H1 (cell line): ENCODE results near the gene CCDC148. TPM values are rescaled to one million over a fixed set of nuclear protein-coding genes. Genes with fewer than 3 reads are reported as not detected.

Experiments
- CTCF ChIA-PET: fragments of 300-600 bp; sonication (Branson Sonifier 250); formaldehyde crosslinking; loops from one replicate; lab custom pipeline; 2021; ENCODE audit not compliant: partially characterized antibody; lab: Charles Lee
- POLR2A ChIA-PET: fragments of 300-600 bp; sonication (Branson Sonifier 250); formaldehyde crosslinking; loops from one replicate; lab custom pipeline; 2021; ENCODE audit warnings: inconsistent platforms; ENCODE audit not compliant: partially characterized antibody; lab: Charles Lee
- DNase-seq, 2 experiments: peaks; one replicate each; pipeline versions ENCODE4 v3.0.0 to v3.0.0-alpha.2; 2010 to 2022; ENCODE audit warnings: low spot score in 2 of 2, low read depth in 1 of 2, mixed read lengths in 1 of 2
- FAIRE-seq: peaks from 2 replicates; lab custom pipeline; 2011; peaks lifted over from hg19 to GRCh38; lab: Jason Lieb, UNC
- H2AFZ ChIP-seq: 2 replicates; pipeline ENCODE4 v1.8.1; 2012; ENCODE audit warnings: low read length, inconsistent platforms
- H2AK5ac ChIP-seq: 2 replicates; pipeline ENCODE4 v1.6.1; 2013; ENCODE audit warnings: low read depth, low read length
- H2BK120ac ChIP-seq: replicated peaks from 2 replicates; pipeline ENCODE3; 2013; ENCODE audit warnings: low read depth, low read length, inconsistent platforms
- H2BK12ac ChIP-seq: 2 replicates; pipeline ENCODE4 v1.6.1; 2013; ENCODE audit warnings: low read depth, low read length
- H2BK15ac ChIP-seq: 2 replicates; pipeline ENCODE4 v1.6.1; 2013; ENCODE audit warnings: low read length
- H2BK20ac ChIP-seq: 2 replicates; pipeline ENCODE4 v1.6.1; 2013; ENCODE audit warnings: low read length
- H2BK5ac ChIP-seq: 2 replicates; pipeline ENCODE4 v1.6.1; 2013; ENCODE audit warnings: low read depth, low read length
- H3K14ac ChIP-seq: 2 replicates; pipeline ENCODE4 v1.6.1; 2013; ENCODE audit warnings: inconsistent platforms; ENCODE audit not compliant: insufficient read length
- H3K18ac ChIP-seq: 2 replicates; pipeline ENCODE4 v1.6.1; 2013; ENCODE audit warnings: low read length; ENCODE audit errors: extremely low read depth
- H3K23ac ChIP-seq: 2 replicates; pipeline ENCODE4 v1.6.1; 2013; ENCODE audit warnings: inconsistent platforms; ENCODE audit not compliant: insufficient read length
- H3K23me2 ChIP-seq: 2 replicates; pipeline ENCODE4 v1.6.1; 2013; ENCODE audit warnings: low read depth, low read length
- H3K27ac ChIP-seq: 2 replicates; pipeline ENCODE4 v1.6.1; 2011; ENCODE audit warnings: low read depth, low read length, inconsistent platforms
- H3K27me3 ChIP-seq, 4 experiments: replicated peaks in 1 of 4; 1 replicate in 1 of 4; 2 replicates in 3 of 4; pipeline versions ENCODE4 v1.6.1 to v1.8.1; 2011 to 2013; ENCODE audit warnings: low read length in 3 of 4, mild to moderate bottlenecking in 3 of 4, inconsistent platforms in 2 of 4, mixed read lengths in 2 of 4, moderate library complexity in 1 of 4; ENCODE audit not compliant: control insufficient read depth in 3 of 4, insufficient read depth in 3 of 4; ENCODE audit errors: extremely low read depth in 1 of 4
- H3K36me3 ChIP-seq, 4 experiments: 2 replicates each; pipeline versions ENCODE4 v1.6.1 to v1.8.1; 2011 to 2013; ENCODE audit warnings: mild to moderate bottlenecking in 4 of 4, low read length in 3 of 4, moderate library complexity in 2 of 4, control low read depth in 1 of 4, inconsistent platforms in 1 of 4; ENCODE audit not compliant: insufficient read depth in 4 of 4, control insufficient read depth in 2 of 4
- H3K4ac ChIP-seq: replicated peaks from 2 replicates; pipeline ENCODE3; 2013; ENCODE audit warnings: low read length, low read depth, mixed read lengths, inconsistent platforms; ENCODE audit not compliant: insufficient read length
- H3K4me1 ChIP-seq, 4 experiments: replicated peaks in 1 of 4; 1 replicate in 1 of 4; 2 replicates in 3 of 4; pipeline versions ENCODE4 v1.6.1 to v1.8.1; 2011 to 2013; ENCODE audit warnings: low read length in 3 of 4, inconsistent platforms in 2 of 4, mixed read lengths in 1 of 4; ENCODE audit not compliant: insufficient read depth in 4 of 4, control insufficient read depth in 3 of 4
- H3K4me2 ChIP-seq, 2 experiments: 2 replicates each; pipeline versions ENCODE4 v1.6.1 to v1.8.1; 2011 to 2013; ENCODE audit warnings: low read depth in 2 of 2, low read length in 2 of 2, control low read depth in 1 of 2, inconsistent platforms in 1 of 2, mild to moderate bottlenecking in 1 of 2; ENCODE audit not compliant: insufficient read depth in 1 of 2
- H3K4me3 ChIP-seq, 4 experiments: fragments of 200-600, 300-600 bp in 1 of 4; sonication (generic), shearing (Covaris generic), sonication (Bioruptor Twin) in 1 of 4; 2 replicates each; pipeline versions ENCODE4 v1.5.1 to v1.8.1; 2011 to 2016; ENCODE audit warnings: low read length in 4 of 4, low read depth in 3 of 4, control low read depth in 2 of 4, inconsistent platforms in 2 of 4, mild to moderate bottlenecking in 2 of 4, mixed read lengths in 1 of 4, moderate library complexity in 1 of 4; ENCODE audit not compliant: insufficient read depth in 2 of 4; ENCODE audit errors: extremely low read depth in 1 of 4
- H3K56ac ChIP-seq: replicated peaks from 2 replicates; pipeline ENCODE3; 2013; ENCODE audit warnings: low read depth, mild to moderate bottlenecking, mixed read lengths, low read length, inconsistent platforms; ENCODE audit not compliant: insufficient read length
- H3K79me1 ChIP-seq: 2 replicates; pipeline ENCODE4 v1.6.1; 2013; ENCODE audit warnings: low read depth, low read length, control low read depth
- H3K79me2 ChIP-seq, 2 experiments: 2 replicates each; pipeline versions ENCODE4 v1.6.1 to v1.8.1; 2012 to 2013; ENCODE audit warnings: low read length in 2 of 2, mild to moderate bottlenecking in 2 of 2, inconsistent platforms in 1 of 2; ENCODE audit not compliant: insufficient read depth in 2 of 2, control insufficient read depth in 1 of 2
- H3K9ac ChIP-seq, 4 experiments: replicated peaks in 1 of 4; 1 replicate in 1 of 4; 2 replicates in 3 of 4; pipeline versions ENCODE4 v1.6.1 to v1.8.1; 2011 to 2013; ENCODE audit warnings: low read depth in 3 of 4, low read length in 3 of 4, control low read depth in 2 of 4, mild to moderate bottlenecking in 2 of 4, moderate library complexity in 2 of 4, inconsistent platforms in 1 of 4; ENCODE audit errors: extremely low read depth in 1 of 4
- H3K9me3 ChIP-seq, 2 experiments: 2 replicates each; pipeline versions ENCODE4 v1.6.1 to v1.8.1; 2012 to 2013; ENCODE audit warnings: mild to moderate bottlenecking in 2 of 2, moderate library complexity in 2 of 2, control low read depth in 1 of 2, inconsistent platforms in 1 of 2, low read depth in 1 of 2, low read length in 1 of 2, mixed read lengths in 1 of 2; ENCODE audit not compliant: insufficient read depth in 2 of 2
- H4K20me1 ChIP-seq, 2 experiments: replicated peaks in 1 of 2; 2 replicates each; pipeline versions ENCODE3 to v1.8.1; 2011 to 2013; ENCODE audit warnings: inconsistent platforms in 2 of 2, low read length in 2 of 2, mild to moderate bottlenecking in 1 of 2; ENCODE audit not compliant: insufficient read depth in 2 of 2, control insufficient read depth in 1 of 2
- H4K5ac ChIP-seq: 2 replicates; pipeline ENCODE4 v1.6.1; 2013; ENCODE audit warnings: low read length, low read depth, mixed read lengths, inconsistent platforms; ENCODE audit not compliant: insufficient read length
- H4K8ac ChIP-seq: 2 replicates; pipeline ENCODE4 v1.8.0; 2013; ENCODE audit warnings: mild to moderate bottlenecking, moderate library complexity, low read length, inconsistent platforms; ENCODE audit not compliant: insufficient read depth; ENCODE audit errors: extremely low read depth
- H4K91ac ChIP-seq: replicated peaks from 2 replicates; pipeline ENCODE3; 2013; ENCODE audit warnings: low read length, mixed read lengths, inconsistent platforms; ENCODE audit not compliant: insufficient read length
- CHD1 ChIP-seq: IDR thresholded peaks from 2 replicates; pipeline ENCODE4 v1.6.1; 2012; ENCODE audit warnings: low read depth, low read length, improper control_type of control experiment
- CTBP2 ChIP-seq: IDR thresholded peaks from 2 replicates; pipeline ENCODE4 v1.7.0; 2011; ENCODE audit warnings: borderline replicate concordance, mild to moderate bottlenecking, moderate library complexity, mixed read lengths, low read length; ENCODE audit not compliant: insufficient read depth, insufficient read length
- GTF2F1 ChIP-seq: IDR thresholded peaks from 2 replicates; pipeline ENCODE4 v1.6.1; 2012; ENCODE audit warnings: low read depth, low read length, improper control_type of control experiment, borderline replicate concordance
- MAFK ChIP-seq: IDR thresholded peaks from 2 replicates; pipeline ENCODE4 v1.6.1; 2012; ENCODE audit warnings: low read depth, mild to moderate bottlenecking, improper control_type of control experiment, low read length
- NANOG ChIP-seq: IDR thresholded peaks from 2 replicates; pipeline ENCODE4 v1.6.1; 2011; ENCODE audit warnings: low read length, low read depth, mild to moderate bottlenecking, inconsistent platforms; ENCODE audit not compliant: insufficient read depth, poor library complexity, severe bottlenecking
- PHF8 ChIP-seq: fragments of 200-600 bp; sonication (generic); conservative IDR thresholded peaks from 2 replicates; pipeline ENCODE4 v1.7.1; 2012; ENCODE audit warnings: low read depth, mild to moderate bottlenecking, inconsistent platforms, low read length, moderate library complexity
- POLR2A ChIP-seq, 2 experiments: IDR thresholded peaks; 1 replicate in 1 of 2; 2 replicates in 1 of 2; pipeline ENCODE4 v1.6.1; 2011; ENCODE audit warnings: low read depth in 2 of 2, low read length in 2 of 2, mild to moderate bottlenecking in 2 of 2; ENCODE audit errors: control extremely low read depth in 1 of 2
- RBBP5 ChIP-seq: IDR thresholded peaks from 2 replicates; pipeline ENCODE4 v1.7.1; 2012; ENCODE audit warnings: low read depth, mild to moderate bottlenecking, inconsistent platforms, low read length, moderate library complexity, borderline replicate concordance
- RFX5 ChIP-seq: IDR thresholded peaks from 2 replicates; pipeline ENCODE4 v1.6.1; 2011; ENCODE audit warnings: low read depth, low read length, improper control_type of control experiment, borderline replicate concordance
- RXRA ChIP-seq: IDR thresholded peaks from 2 replicates; pipeline ENCODE4 v1.6.1; 2011; ENCODE audit warnings: low read depth, mild to moderate bottlenecking, low read length, moderate library complexity; ENCODE audit not compliant: insufficient read depth
- SIX5 ChIP-seq: IDR thresholded peaks from 2 replicates; pipeline ENCODE4 v1.6.1; 2011; ENCODE audit warnings: mild to moderate bottlenecking, low read depth, low read length
- SP4 ChIP-seq: IDR thresholded peaks from 2 replicates; pipeline ENCODE4 v1.6.1; 2012; ENCODE audit warnings: low read length, inconsistent platforms
- TAF7 ChIP-seq: optimal IDR thresholded peaks from 2 replicates; pipeline ENCODE3; 2011; ENCODE audit warnings: low read depth, mild to moderate bottlenecking, inconsistent platforms, low read length, moderate library complexity, borderline replicate concordance
- polyA plus RNA-seq, 7 experiments: library from polyadenylated mRNA; depleted of rRNA in 3 of 7; stranded (reverse) in 5 of 7; unstranded in 2 of 7; fragments of >200 nt in 5 of 7; fragments of 200-250 nt in 2 of 7; gene quantifications; 1 replicate in 5 of 7; 2 replicates in 1 of 7; 4 replicates in 1 of 7; pipeline versions ENCODE4 v1.2.1 to v1.2.3, GENCODE V29; 2011 to 2013; ENCODE audit warnings: missing spikeins in 2 of 7, mixed read lengths in 2 of 7
- total RNA-seq: library from RNA; stranded (reverse); fragmentation: NEBNext Ultra II Directional; extraction: Animal tissue kit (Norgen Biotek cat#: 25700); gene quantifications from 2 replicates; pipeline ENCODE4 v1.2.1, GENCODE V29; 2021
- TF ChIP-seq, protein P1 (sequence below): IDR thresholded peaks from 2 replicates; pipeline ENCODE4 v1.6.1; 2012; ENCODE audit warnings: inconsistent platforms

CCDC148 gene
- total and polyA plus RNA-seq, 2 of the 8 experiments (the other 6 are each of a cell fraction or from before 2014, with no cell fraction given), result 0.45 to 1.3 TPM

DNA sequence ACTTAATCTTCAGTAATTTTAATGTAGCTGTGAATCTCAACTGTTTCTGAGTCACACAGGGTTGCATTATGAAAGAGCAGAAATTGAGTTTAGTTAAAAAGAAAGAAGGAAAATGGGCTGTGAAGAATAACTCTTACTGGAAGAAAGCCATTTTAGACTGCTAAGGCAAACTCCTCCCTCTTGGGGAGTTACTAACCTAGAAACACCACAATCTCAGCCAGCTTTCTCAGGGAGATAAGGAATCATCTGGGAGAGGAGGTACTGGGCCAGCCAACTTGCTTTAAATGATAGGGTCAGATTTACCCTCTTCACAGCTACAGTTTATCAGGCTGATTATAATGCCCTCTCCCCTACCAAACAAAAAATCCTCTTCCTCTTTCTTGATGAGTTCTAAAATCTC, 119.5 kb downstream of the CCDC148 start:
- Histone ChIP-seq H3K79me2 (no peaks in the 10 kb centered on the region), H3K4me3 (no peak overlapping the region), H3K23ac (no peak overlapping the region), H3K4ac (no peak overlapping the region), H4K5ac (no peak overlapping the region), H2BK12ac (no peak overlapping the region), H3K4me2 (no peak overlapping the region), H3K14ac (no peak overlapping the region), H4K20me1 (no peaks in the 10 kb centered on the region), H3K9ac (no peak overlapping the region), H2BK20ac (no peak overlapping the region), H3K79me1 (no peaks in the 10 kb centered on the region), H3K4me1 (no peaks in the 10 kb centered on the region), H2BK120ac (no peak overlapping the region), H3K23me2 (no peaks in the 10 kb centered on the region), H3K36me3 (no peaks in the 10 kb centered on the region), H2AK5ac (no peak overlapping the region), H3K27me3 (peaks cover 0 to 1% (median 0%) of the 10 kb centered on the region in 4 experiments; a peak in 1 of 7 replicates), H4K8ac (no peak overlapping the region), H2AFZ (no peak overlapping the region), H3K18ac (no peak overlapping the region), H2BK5ac (no peak overlapping the region), H4K91ac (no peak overlapping the region), H3K27ac (no peak overlapping the region), H3K9me3 (0 out of 4 replicates have a peak, but pooled peaks cover 0 to 2% of the 10 kb centered on the region in 2 experiments), H3K56ac (no peak overlapping the region), H2BK15ac (no peak overlapping the region)
- TF ChIP-seq, protein P1, sequence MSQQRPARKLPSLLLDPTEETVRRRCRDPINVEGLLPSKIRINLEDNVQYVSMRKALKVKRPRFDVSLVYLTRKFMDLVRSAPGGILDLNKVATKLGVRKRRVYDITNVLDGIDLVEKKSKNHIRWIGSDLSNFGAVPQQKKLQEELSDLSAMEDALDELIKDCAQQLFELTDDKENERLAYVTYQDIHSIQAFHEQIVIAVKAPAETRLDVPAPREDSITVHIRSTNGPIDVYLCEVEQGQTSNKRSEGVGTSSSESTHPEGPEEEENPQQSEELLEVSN, result no peak
- TF ChIP-seq PHF8 (no peak), SIX5 (no peak), TAF7 (no peak), NANOG (no peak), GTF2F1 (no peak), POLR2A (IDR thresholded peaks at IDR 0.05; ENCODE audit: control extremely low read depth in 1 of 2, low read depth in 2 of 2, low read length in 2 of 2) (no peak), CHD1 (no peak), CTBP2 (no peak), RFX5 (no peak), MAFK (no peak), RBBP5 (no peak), SP4 (no peak), RXRA (no peak)
- ChIA-PET CTCF (interaction anchor here (0.8 to 1.1 kb wide), 2 partner anchors 303 to 1001 kb away, joined by 3 read pairs; no protein-coding TSS in a partner anchor), POLR2A (no interaction called here)
- FAIRE-seq (no peak), DNase-seq (no peak)
